GM10248 (cell line): ENCODE data around the gene BEND5.

Experiments
- CTCF ChIA-PET: fragments of 300-600 bp; sonication (Branson Sonifier 250); formaldehyde crosslinking; extraction: SDS; loops from one replicate; lab custom pipeline; 2021; ENCODE audit warnings: antibody characterized with exemption; lab: Yijun Ruan, JAX
- POLR2A ChIA-PET: fragments of 350-650 bp; sonication (Branson Sonifier 250); formaldehyde crosslinking; extraction: SDS; loops from one replicate; lab custom pipeline; 2020; ENCODE audit warnings: antibody characterized with exemption; lab: Yijun Ruan, JAX
- DNase-seq: peaks from one replicate; pipeline ENCODE4 v3.0.0; 2012; ENCODE audit errors: extremely low spot score
- CTCF ChIP-seq: IDR thresholded peaks from 2 replicates; pipeline ENCODE4 v1.5.1; 2012; ENCODE audit warnings: mild to moderate bottlenecking, low read depth; ENCODE audit errors: extremely low read depth, missing control alignments, control extremely low read depth

The BEND5 gene

GRCh38 chr1:48772211-48772610 is 4.5 kb downstream of the BEND5 start:
- no peak for DNase-seq
- CTCF ChIA-PET: interaction anchor here (0.7 to 1.4 kb wide), 3 partner anchors 12 to 95 kb away, joined by 3 to 7 read pairs (median 4); no protein-coding TSS in a partner anchor
- TF ChIP-seq CTCF: no peak
- POLR2A ChIA-PET: no interaction called here

GRCh38 chr1:48771561-48771960 is 5.1 kb downstream of the BEND5 start:
- DNase-seq: no peak
- no peak for TF ChIP-seq CTCF
- CTCF ChIA-PET: interaction anchor here (1.4 kb wide), 1 partner anchor 46 kb away, joined by 7 read pairs; no protein-coding TSS in a partner anchor
- POLR2A ChIA-PET: no interaction called here

DNA sequence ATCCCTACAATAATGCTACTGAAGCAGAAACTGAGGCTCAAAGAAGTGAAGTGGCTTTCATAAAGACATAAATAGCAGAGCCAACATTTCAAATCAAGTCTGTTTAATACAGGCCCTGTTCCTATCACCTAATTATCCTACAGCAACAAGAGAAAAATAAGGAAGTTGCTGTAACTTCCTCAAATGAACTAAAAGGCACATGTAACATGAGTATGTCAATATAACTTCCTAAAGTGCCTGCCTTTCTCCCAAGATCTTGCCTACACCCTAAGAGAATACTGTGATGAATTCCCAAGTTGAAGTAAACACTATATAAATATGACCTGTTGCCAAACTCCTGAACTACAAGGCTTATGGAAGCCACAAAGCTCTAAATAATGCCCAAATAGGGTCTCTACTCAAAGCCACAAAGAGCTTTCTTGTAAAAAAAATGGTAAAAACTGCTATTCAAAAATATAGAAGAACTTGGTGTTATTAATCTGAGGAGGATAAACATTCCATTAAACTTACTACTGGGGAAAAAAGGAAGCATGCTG is 8.6 kb downstream of the BEND5 start:
- POLR2A ChIA-PET: no interaction called here
- no peak for TF ChIP-seq CTCF
- DNase-seq: no peak
- CTCF ChIA-PET: no interaction called here

GRCh38 chr1:48765335-48765734 is 11.4 kb downstream of the BEND5 start:
- TF ChIP-seq CTCF: no peak
- ChIA-PET CTCF (interaction anchor here (0.8 kb wide), 1 partner anchor 11 kb away, joined by 3 read pairs; no protein-coding TSS in a partner anchor), POLR2A (no interaction called here)
- DNase-seq: no peak

GRCh38 chr1:48761986-48762385 is 14.7 kb downstream of the BEND5 start:
- POLR2A ChIA-PET: no interaction called here
- no peak for DNase-seq
- CTCF ChIA-PET: interaction anchor here (1.0 to 1.4 kb wide), 2 partner anchors 13 to 31 kb away, joined by 3 to 4 read pairs; no protein-coding TSS in a partner anchor
- no peak for TF ChIP-seq CTCF

DNA sequence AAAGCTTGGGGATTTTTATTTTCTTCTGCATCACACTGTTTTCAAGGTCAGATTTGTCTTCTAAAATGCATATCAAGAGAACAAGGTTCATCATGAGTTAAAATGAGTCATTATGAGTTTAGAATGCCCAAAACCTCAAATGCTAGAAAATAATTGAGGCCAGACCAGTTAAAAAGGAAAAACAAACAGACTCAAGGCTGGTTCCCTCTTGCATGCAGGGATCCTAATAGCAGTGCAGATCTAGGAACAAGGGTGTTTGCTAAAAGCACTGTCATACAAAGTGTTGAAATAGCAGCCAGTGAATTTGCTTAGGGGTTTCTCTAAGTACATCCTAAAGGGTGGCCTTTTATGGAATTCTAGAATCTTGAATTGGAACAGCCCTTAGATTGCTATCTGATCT is 15.3 kb downstream of the BEND5 start:
- ChIA-PET CTCF (interaction anchor here (1.1 to 1.4 kb wide), 2 partner anchors 14 to 31 kb away, joined by 3 read pairs; no protein-coding TSS in a partner anchor), POLR2A (no interaction called here)
- TF ChIP-seq CTCF: no peak
- DNase-seq: no peak
